HG03108 (cell line): ENCODE measurements around the gene HS6ST2.

Source experiments
- ATAC-seq: cut with Tn5 transposase; IDR thresholded peaks from one replicate; pipeline ENCODE4 v1.9.1; 2021; ENCODE audit warnings: moderate library complexity; ENCODE audit not compliant: unreplicated experiment

Gene HS6ST2

GRCh38 chrX:132807411-132808030, 150.9 kb downstream of the HS6ST2 start:
- ATAC-seq, result no peak

DNA sequence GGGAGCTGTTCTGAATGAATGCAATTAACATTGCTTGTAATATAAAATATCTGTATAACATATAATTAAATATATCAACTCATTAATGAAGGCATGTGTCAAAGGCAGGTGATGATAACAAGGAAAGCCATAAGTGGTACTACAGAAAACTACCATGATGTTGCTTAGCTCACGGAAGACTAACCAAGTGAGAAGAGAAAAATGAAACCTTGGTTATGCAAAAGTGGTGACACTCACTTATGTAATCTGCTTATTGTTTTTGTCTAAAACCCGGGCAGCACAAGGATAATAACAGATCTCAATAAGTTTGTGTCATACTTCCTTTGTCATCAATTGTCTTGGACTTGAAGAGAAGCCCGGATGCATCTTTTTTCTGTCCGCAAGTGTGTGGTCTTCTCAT, 156.4 kb downstream of the HS6ST2 start:
- ATAC-seq, result no peak

DNA sequence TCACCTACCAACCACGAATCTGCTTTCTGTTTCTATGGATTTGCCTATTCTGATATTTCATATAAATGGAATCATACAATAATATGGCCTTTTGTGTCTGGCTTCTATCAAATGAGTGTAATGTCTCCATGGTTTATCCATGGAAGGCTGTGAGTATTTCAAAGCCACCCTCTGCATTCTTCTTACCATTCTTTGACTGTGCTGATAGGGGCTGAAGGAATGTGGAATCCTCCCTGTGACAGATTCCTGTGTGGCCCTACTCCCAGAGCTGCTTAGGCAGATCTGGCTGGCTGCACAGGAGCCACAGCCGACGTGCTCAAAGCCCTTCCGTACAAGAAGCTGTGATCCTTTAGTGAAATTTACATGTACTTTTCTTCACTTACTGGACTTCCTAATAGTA, 163.2 kb downstream of the HS6ST2 start:
- ATAC-seq, result no peak

GRCh38 chrX:132791714-132792113, 166.7 kb downstream of the HS6ST2 start:
- no peak for ATAC-seq

GRCh38 chrX:132790329-132790728, 168.1 kb downstream of the HS6ST2 start:
- no peak for ATAC-seq

DNA sequence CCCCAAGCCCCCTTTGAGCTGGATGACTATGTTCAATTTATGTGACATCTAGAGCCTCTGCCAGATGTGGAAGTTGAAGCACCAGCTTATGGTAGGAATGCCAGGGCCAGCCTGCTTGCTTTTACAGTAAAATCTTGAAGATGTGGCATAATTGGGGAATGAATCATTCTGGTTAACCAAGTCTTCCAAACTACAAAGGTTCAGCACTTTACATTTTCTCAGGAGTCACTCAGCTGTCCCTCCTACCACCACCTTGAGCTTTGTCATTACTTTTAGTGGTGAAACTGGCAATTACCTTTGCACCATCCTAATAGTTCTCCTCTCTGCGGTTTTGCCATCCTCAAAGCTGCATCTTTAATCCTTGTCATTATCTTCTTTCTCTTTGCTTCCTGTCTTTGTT, 172.2 kb downstream of the HS6ST2 start:
- ATAC-seq, result no peak

- ATAC-seq, result no peak
Observed at GRCh38 chrX:132778917-132779316, 179.5 kb downstream of the HS6ST2 start.

DNA sequence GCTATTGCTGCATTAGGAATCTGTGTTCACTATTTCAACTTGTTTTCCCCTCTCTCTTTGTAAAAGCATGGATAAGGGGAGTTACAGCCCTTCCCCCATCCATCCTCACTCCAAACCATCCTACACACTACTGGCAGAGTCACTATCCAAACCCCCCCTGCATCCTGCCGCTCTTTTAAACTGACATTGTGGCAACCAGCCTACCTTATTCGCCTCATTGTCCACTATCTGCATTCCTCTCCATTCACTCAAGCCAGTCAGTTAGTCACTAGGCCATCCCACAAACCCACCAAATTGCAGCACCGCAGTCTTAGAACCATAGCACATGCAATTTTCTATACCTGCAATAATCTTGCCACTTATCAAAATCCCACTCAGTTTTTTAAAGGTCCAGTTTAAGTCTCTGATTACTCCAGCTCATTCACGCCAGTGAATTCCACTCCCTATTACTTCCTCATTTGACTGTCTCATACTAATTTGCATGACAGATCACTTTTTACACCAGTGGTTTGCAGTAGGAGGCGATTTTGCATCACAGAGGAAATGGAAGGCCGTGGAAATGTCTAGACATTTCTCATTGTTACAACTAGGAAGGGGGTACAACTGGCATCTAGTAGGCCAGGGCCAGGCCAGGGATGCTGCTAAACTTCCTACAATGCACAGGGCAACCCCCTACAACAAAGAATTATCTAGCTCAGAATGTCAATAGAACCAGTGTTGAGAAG, 181.8 kb downstream of the HS6ST2 start:
- no peak for ATAC-seq

DNA sequence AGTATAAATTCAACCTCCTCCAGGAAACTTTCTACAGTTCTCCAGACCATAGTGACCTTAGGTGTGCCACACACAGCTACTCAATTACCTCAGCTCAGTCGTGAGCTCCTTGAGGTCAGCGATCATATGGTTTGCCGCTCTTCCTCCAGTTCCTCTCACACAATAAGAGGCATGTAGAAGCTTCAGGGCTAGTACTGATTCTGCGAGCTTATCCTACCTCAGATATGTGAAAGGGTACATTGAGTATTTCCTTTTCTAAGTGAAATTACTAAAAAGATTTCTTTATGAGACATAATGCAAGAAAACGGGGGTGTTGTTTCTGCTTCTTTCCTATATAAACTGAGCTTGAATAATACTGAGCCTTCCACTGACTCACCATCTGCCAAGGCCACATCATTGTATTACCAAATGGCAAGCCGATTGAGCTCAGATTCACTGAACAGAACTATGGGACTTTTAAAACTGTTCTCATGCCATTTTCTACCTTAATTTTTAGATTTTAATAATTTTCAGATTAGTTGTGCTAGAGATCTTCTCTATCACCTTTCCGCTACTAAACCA, 183.1 kb downstream of the HS6ST2 start:
- no peak for ATAC-seq

DNA sequence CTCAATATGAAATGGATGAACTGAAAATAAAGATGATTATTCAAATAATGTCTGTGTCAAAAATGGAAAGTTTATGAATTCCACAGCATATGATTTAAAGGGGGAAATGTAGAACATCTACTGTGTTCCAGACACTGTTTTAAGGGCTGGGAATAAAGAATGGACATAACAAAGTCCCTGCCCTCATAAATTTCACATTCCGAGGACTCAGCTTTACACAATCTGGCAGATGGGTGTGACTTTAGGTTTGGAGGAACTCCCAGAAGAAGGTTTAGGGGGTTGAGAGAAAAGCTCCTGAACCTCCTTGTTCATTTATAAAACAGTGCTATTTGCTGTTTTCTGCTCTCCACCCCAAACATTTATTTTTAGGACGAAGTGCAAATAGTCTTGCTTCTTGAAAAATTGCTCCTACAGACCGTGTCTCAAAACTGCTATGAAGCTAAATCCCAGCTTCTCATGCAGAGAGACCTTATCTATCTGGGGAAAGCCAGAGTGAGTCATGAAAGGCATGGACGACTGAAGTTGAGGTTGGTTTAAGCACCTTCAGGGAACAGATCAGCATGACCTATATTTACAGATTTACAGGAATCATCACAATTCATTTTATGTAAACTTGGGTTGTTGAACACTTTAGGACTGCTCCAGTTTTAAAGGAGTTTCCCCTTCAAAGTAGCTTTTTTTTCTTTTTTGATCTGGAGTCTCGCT, 184.3 kb downstream of the HS6ST2 start:
- ATAC-seq, result no peak

GRCh38 chrX:132769609-132770008, 188.8 kb downstream of the HS6ST2 start:
- ATAC-seq, result no peak

GRCh38 chrX:132766452-132766851, 192.0 kb downstream of the HS6ST2 start:
- ATAC-seq, result no peak

DNA sequence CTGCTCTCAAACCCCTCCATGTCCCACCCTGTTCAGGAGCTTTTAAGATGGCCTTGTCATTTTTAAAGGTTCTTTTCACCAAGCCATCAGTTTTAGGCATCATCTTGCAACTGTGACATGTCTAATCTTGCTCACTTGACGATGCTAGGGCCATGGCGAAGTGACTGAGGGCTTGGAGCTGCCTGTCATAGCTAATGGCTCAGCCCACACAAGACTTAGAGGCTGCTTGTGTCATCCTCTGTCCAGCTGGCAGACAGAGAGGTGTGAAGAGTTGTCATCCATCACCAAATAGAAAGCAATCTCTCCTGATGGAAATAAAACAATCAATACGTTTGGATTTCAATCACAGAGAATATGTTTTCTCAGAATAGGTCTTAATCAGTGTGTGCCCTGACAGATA, 194.9 kb downstream of the HS6ST2 start:
- ATAC-seq, result no peak

- no peak for ATAC-seq
Observed at GRCh38 chrX:132758759-132759158, 199.7 kb downstream of the HS6ST2 start.

DNA sequence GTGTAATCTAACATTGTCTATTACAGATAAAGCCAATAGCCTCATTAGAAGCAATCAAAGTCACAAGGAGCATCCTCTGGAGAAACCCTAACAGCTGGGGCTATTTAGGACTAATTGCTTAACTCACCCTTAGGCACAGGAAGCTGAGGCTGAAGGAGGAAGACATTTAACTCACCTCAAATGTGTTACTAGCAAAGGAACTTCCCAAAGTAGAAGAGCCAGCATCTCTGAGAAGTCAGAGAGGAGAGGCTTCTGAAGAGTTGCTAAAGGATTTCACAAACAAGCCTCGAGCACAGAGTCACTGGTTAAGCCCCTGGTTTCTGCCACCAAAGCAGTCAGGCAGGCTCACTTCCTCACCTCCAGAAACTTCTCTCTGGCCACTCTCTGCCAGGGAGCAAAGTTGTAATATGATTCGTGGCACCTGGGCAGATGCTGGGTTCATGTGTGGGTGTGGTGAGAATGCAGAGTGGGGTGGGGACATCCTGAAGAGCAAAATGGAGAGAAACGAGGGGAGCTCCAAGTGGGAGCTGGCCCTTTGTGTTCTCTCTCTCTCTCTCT, 201.3 kb downstream of the HS6ST2 start:
- no peak for ATAC-seq

DNA sequence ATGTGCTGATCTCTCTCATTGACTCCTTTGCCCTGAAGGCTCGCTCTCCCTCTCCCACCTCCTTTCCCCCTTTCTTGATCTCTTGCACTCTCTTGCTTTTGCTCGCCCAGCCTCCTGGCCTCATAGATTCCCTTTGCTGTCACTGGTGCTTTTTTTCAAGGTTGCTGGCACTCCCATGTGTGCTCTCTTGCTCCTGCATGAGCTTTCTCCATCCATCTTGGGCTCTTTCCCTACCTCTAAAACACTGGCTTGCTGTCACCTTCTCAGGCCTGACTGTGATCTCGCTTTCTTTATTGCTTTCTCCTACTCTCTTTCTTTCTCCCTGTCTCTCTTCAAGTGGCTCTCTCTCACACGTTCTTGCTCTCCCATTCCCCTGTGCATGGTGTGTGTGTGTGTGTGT, 202.0 kb downstream of the HS6ST2 start:
- no peak for ATAC-seq

DNA sequence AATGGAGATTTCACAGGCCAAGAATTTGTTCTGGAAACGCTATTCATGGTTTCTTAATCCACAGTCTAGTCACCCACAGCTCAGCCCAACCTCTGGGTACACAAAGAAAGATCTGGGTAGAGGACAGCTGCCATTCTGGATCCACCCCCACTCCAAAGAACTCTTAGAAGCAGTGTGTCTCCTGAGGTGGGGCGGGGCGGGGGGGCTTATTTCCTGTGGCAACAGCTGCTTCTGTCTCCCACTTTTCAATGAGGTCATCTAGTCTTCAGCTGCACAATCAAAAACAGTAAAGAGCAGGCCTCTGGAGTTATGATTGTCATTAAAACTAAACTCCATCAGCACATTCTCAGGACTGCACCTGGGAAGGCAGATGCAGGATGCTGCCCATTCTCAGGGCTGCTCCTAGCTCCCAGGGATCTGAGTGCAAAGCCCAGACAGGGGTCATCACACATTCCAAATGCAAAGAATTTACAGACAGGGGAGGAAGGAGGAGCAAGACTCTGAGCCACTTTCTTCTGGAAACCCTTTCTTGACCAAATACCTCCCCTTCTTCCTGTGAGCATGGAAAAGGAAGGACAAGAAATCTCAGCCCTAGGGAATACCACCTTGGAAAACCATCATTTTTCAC, 207.3 kb downstream of the HS6ST2 start:
- ATAC-seq, result no peak

DNA sequence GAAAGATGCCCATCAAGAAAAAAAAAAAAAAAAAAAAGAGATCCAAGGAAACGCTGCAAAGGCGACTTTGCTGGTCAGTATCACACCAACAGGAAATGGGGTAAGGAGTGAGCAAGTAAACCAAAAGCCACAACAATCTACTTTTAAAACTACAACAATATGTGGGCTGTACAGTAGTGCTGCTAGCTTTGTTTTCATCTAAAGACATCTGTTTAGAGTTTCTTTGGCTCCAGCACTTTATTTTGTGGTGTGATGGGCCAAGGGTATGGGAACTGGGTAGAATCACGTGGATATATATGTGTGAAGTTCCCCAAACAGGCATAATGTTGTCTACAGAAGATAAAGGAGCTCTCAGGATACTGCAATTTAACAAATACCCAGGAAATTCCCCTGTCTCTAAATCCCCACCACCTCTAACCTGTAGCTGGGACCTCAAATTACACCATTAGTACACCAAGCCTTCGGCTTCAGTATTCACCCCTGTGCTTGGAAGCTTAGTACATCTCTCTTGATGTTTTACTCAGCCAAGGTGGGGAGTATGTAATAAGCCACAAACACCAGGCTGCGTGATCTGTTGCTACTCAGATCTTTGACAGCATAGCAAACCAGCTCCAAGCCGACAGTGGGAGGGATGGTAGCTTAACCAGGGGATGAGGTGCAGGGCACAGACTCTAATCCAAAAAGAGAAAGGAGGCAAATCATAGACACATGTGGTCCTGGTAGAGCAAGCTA, 207.9 kb downstream of the HS6ST2 start:
- ATAC-seq, result no peak

DNA sequence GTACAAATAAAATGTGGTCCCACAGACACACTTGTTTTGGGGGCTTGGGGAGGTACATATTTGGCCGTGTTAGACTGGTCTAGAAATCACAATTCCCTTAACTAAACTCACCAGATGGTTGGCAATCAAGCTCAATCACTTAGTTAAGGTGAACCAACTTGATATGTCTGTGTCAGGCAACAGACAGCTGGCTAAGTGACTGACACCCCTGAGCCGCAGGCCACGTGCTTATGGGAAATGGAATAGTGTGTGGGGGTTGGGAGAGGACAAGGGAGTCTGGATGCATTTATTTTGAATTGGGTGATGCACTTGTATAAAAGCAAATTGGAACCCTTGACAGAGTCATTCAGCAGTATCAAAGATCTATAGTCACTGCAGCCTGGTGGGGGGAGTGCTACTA, 209.0 kb downstream of the HS6ST2 start:
- no peak for ATAC-seq

DNA sequence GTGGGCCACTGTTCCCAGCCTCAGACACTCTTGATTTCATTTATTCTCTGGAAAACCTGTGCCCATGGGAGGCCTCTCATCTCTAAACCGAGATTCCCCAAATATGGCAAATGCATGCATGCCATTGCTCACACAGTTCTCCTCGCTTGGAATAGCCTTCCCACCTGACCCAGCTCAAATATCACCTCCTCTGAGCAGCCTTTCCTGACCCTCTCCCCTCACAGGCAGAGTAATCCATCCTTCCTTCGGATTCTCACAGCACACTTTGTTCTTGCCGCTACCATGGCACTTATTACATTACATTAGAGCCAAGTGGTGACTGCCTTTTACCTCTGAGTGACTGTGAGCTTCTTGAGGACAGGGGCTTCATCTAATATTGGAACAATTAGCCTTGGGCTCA, 209.5 kb downstream of the HS6ST2 start:
- ATAC-seq, result no peak
